Activated T-cell treated with anti-CD3 and anti-CD28 coated beads for 1 hour (primary cell): ENCODE results near the gene EDNRA.

ENCODE experiments used
- DNase-seq: peaks from one replicate; pipeline ENCODE4 v3.0.0-alpha.2; 2020; ENCODE audit warnings: low read depth

EDNRA gene

DNA sequence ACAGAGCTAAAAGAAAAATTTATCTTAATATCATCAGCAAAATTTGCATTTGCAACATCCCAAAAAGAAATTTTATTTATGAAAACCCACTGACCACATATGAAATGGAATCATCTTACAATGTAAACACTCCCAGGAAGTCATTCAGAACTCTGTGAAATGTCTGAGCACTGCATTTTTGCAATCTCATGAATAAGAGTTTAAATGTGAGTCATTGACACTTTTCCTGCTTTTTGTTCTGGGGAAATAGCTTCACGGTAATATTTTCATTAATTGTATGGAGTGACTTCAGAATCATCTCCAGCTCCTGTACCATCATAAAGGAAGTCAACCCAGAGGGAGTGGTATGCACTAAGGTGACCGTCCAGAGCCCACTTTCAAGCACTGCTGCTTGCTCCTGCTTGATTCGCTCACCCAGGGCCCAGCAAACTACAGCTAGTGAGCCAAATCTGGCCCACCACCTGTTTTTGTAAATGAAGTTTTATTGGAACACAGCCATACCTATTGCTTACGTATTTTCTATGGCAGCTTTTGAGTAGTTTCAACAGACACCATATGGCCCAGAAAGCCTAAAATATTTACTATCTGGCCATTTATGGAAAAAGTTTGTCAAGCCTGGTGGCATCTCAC, 17.2 kb downstream of the EDNRA start:
- DNase-seq = no peak

DNA sequence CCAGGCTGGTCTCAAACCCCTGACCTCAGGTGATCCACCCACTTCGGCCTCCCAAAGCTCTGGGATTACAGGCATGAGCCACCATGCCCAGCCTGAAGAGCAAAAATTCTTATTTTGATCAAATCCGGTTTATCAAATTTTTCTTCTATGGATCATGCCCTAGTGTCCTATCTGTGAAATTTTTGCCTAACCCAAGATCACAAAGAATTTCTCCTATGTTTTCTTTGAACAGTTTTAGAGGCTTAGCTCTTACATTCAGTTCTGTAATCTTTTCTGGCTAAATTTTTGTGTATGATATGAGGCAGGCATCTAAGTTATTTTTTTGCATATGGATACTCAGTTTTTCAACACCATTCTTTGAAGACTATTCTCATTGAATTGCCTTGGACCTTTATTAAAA, 27.4 kb downstream of the EDNRA start:
- no peak for DNase-seq

DNA sequence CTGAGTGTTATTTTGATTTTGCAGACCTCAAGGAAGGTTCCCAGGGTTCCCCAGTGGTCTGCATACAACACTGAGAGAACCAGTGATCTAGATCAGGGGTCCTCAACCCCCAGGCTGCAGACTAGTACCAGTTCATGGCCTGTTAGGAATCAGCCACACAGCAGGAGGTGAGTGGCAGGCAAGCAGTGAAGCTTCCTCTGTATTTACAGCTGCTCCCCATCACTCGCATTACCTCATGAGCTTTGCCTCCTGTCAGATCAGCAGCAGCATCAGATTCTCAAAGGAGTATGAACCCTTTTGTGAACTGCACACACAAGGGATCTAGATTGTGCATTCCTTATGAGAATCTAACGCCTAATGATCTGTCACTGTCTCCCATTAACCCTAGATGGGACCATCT, 28.5 kb downstream of the EDNRA start:
- no peak for DNase-seq

DNA sequence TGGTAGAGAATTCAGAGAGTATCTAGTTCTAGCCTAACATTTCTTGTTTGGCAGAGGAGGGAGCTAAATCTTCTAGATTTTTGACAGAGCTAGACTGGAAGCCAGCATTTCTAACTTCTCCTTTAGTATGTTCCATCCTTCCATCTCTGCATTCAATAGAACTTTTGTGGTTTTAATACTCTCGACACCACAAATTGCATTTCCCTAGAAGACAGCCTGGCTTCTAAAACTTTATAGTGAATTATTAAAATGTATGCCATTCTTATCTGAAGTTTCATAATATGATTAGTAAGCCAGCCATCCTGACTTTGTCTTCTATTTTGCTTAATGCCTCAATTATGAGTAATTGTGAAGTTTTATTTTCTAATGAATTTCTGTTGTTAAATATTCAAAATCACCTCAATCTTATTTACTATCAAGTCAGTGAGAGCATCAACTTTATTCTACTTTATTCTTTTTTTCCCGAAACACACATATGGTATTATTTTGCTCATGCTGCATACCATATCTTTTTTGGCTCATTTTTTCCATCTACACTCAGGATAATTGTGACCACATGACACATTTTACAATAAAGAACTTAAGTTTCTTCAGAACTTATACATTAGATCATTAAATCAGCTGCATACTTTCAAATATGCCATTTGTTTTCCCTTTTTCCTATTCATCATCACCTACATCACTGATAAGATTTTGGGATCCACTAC, 30.2 kb downstream of the EDNRA start:
- no peak for DNase-seq

DNA sequence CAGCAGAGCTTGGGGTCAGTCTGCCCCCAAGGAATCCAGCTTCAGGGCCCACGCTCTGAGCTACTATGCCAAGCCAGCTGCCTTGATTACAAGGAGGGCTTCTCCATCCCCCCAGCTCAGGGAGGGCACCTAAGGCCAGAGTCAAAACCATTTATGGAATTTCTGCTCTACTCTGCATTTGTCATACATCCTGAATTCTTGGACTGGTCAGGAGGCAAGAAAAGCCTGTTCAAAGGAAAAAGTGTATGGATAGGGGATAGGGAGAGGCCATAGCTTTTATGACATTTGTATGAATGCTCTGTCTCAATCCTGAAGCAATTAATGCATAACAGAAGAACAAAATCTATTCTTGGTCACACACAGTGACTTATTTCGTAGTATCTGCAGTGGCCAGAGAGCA, 32.2 kb downstream of the EDNRA start:
- no peak for DNase-seq

DNA sequence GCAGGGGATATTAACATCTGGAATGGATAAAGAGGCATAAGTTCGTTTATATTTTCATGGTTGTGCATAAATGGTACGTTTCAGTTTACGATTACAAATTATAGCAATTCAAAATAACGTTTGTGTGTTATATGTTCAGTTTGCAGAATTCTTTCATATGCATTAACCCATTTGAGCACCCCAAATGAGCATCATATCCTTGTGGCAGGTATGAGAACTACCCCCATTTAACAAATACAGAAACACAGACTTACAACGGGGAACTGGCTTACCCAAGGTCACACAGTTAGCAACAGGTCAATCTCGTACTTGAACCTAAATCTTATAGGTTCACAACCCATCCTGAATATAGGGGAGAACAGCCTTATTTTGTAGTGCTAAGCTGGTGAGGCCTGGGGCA, 33.1 kb downstream of the EDNRA start:
- DNase-seq = no peak

DNA sequence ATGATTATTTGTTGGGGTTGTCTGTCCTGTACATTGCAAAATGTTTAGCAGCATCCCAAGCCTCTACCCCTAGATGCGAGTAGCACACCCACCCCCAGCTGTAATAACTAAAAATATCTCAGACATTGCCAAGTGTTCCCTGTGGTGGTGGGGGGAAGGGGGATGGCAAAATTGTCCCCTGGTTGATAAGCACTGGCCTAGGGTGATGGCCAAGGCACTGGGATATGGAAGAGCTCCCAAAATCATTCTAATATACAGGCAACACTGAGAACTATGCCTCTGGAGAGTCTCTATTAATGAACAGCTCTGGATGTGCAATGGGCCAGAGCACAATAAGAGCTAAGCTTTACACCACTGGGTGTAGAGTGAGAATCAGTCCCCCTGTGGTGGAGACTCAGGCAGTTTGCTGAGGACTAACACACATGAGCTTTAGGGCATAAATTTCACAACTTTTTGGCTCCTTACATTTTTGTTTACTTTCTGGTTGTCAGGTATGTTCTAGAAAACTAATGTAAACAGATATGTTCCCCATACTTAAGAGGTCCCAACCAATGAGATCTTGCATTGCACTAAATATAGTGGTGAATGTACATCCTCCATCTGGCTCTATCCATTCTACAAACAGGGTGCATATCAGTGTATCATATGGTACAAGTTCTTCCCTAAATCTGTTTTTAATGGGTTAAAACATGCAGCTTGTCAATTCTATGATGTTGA, 34.5 kb downstream of the EDNRA start:
- DNase-seq = no peak

DNA sequence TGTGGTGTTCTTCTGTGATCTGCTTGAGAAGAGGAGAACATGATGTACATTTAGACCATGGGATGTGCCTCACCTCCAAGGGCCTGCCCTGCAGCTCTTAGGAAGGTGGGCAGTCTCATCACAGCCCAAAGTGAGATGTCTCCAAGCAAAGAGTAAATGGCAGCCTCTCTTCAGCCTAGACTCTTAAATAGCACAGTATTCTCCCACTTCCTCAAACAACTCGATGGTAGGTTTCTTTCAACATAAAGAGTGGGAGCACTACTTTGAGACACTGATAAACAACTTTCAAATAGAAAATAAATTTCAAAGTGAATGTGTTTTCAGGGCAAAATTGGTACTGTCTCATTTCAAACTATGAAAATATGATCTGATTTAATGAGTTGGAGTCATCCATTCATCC, 35.2 kb downstream of the EDNRA start:
- DNase-seq = no peak

DNA sequence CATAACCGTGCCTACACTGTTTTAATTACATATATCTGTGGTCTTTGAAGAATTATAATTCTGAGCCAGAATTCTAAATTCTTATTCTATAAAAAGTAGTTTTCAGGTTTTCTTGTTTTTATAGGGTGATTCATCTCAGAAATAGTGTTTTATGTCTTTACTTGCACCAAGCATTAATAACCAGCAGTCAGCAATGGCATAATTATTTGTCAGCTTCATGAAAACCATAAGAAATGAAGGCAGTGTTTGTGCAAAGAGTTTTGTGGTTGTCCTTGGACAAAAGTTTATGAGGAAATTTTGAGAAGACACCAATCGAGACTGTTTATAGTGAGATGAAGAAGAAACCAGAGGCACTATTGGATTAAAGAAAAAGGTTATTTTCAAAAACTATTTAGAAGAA, 37.2 kb downstream of the EDNRA start:
- no peak for DNase-seq

DNA sequence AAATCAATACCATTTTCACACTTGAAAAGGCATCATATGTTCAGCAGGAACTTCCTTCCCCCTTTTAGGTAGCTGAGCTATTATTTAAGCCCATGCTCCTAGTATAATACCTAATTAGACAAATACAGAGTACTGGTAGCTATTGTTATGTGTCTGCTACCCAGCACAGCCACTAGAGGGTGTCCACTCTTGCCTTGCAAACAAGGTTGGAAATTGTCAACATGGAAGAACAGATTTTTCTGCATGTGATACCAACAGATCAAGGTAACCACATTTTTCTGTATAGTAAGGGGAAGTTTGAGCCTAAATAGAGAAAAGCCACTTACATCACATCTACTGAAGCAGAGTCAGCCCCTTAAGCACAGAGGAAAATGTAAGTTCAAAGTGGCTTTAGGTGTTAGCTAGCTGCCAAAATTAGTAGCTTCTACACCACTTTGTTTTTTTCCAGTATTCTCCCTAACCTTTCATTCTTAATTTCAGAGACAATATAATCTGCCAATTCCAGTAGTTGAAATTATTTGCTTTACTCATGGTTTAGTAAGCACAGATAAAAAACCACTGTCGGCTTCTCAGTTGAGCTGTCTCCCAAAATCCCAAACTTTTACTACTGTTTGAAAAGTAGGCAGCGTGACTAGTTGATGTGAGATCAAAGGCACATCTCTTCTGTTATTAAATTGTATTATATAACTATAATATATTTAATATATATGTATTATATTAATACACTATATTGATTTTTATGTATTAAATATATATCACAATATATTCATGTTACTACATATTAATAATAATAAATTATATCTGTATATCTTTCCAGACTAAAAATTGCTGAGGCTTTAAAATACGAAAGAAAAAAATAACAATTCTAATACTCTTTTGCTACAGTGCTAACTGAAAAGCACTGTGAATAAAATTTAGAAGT, 38.2 kb downstream of the EDNRA start:
- DNase-seq = peak; percentile 7

DNA sequence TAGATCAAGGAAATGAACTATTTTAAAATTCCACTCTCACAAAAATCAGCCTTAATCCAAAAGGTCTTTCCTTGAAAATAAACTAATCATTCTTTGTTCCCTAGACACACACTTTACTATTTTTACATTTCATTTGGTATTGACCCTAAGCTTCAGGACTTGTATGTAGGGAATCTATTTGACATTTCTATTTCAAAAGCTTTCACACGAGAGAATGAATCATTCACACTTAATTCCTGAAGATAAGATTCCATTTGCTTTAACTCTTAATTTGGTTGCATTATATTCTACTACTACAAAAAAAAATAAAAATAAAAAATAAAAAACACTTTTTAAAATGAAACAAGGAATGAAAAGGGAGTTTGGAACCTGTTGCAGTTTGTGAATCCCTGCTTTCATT, 43.7 kb downstream of the EDNRA start:
- DNase-seq = no peak

DNA sequence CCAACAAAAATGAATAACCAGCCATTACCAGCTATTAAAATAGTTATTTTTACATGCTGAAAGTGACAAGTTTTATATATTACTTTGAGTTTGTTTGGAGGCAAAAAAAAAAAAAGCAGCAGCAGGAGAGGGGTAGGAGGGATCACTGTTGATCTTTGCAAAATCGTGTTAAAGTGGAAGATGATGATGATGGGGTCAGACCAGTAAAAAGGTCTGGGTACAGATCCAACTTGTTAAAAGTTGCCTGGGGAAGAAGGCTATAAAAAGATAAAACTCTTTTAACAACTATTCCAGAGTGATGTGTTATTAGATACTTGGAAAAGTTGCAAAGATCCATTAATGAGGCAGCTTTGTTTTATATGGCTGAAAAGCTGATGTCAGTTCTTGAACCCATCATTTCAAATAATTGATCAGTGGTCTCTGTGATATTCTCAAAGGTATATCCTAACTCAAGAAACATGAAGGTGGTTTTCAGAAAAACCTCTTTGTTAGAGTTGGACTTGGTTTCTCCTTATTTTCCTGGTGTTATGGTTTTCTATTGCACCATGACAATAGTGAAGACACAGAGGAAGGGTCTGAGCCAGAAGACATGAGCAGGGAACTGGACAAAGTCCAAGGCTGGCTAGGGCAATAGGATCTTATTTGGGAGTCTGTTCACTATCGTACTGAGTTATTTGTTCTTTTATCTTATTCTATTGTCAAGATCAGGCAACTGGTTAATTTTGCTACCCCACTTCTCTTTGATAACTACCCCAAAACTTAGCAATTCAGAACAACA, 44.8 kb downstream of the EDNRA start:
- DNase-seq = no peak

DNA sequence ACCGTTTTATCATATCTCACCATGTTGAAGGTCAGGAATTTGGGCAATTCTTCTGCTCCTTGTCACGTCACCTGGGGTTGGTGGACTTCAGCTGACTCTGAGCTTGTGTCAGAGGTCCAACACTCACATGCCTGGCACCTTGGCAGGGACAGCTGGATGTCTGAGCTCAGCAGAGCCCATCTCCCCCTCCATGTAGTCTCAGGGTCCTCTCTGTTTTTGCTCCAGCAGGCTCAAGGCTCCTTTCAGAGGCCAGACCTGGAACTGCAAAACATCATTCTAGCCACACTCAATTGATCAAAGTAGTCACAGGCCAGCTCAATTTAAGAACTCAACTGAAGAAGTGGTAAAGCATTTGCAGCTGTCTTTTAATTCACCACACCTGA, 45.4 kb downstream of the EDNRA start:
- no peak for DNase-seq

DNA sequence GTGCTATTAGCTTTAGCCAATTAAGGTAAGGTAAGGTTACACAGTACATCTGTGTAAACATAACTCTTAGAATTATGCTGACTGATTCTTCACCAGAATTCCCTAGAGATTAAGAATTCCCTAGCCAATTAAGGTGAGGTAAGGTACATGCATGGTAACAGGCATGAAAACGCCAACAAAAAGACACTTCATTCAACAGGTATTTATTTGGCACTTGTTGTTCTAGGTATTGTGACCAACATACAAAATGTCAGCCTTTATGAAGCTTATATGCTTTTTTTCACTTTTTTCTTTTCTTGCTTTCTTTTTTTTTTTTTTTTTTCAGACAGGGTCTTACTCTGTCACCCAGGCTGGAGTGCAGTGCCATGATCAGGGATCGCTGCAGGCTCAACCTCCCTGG, 47.2 kb downstream of the EDNRA start:
- no peak for DNase-seq

DNA sequence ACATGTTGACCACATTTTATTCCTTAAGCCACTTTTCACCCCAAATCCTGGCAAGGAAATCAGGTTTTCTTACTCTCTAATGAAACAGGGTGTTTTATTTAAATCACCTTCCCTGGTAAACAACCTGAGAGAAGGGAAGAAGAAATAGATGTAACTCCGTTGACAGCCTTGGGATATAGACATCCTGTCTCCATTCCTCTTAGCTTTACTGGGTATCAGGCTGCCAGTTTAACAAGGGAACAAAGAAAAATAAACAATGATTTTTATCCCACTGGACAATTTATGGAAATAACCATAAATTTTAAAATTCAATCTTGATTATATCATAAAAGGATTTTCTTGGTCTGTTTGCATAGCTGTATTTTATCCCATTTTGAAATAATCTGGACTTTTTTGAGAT, 49.2 kb downstream of the EDNRA start:
- no peak for DNase-seq

DNA sequence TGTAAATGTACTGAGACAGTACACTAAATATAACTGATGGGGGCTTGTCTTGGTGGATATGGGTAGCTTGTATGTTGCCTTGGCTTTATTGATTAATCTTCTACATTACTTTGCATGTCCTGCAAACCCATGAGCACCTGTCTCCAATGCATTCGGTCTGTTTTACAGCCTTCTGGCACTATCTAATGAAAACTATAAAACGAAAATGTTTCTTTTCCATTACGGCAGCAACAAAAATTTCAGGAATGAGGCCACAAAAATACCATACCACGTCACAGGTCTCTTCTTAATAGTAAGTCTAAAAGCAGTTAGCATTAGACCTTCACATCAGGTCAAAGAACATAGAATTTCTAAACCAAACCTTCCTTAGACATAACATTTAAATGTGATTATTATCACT, 49.8 kb downstream of the EDNRA start:
- no peak for DNase-seq

DNA sequence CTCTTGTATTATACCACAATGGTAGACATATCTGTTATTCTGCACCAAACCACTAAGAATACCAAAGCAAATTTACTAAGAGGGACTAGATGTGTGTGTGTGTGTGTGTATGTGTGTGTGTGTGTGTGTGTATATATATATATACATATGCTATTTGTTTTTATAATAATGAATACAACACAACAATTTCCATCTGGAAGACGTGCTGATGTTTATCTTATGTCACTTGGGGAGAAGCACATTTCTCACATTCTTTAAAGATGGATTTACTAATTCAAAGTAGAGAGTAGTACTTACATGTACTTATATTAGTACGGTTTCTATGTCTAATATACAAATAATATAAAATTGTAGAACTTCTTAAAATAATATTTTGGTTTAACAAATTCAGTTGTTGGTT, 52.0 kb downstream of the EDNRA start:
- no peak for DNase-seq

DNA sequence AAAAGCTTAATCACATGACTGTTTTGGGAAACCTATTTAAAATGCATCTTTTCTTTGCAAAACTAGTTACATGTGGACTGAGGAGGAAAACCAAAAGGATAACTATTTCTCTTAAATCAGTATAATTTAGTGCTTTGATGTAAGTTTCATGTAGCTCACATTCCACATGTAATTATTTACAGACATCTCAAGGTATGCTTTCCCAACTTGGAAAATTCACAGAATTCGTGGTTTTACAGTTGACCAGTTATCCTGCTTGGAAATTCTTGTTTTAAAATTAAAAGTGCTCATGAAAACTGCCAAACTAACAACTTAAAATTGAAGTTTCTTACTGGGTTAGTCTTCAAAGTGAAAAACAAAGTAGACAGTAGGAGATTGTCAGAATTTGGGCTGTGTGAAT, 52.4 kb downstream of the EDNRA start:
- DNase-seq = no peak

DNA sequence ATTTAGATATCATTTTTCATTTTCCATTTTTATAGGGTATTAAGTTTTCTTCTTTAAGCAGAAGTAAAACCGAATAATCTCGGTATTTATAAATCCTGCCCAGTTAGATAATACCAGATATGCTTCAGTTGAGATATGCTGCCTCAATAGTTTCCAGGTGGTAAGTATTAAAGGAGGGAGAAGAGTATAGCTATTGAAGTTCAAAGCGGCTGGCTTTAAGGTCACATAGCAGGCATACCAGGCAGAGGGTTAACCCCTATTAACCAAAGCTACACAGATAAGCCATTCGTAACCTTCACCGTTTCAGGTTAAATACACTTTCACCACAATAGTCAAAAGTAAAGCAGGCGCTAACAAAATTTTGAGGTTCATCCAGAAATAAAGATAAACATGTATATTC, 54.2 kb downstream of the EDNRA start:
- no peak for DNase-seq

DNA sequence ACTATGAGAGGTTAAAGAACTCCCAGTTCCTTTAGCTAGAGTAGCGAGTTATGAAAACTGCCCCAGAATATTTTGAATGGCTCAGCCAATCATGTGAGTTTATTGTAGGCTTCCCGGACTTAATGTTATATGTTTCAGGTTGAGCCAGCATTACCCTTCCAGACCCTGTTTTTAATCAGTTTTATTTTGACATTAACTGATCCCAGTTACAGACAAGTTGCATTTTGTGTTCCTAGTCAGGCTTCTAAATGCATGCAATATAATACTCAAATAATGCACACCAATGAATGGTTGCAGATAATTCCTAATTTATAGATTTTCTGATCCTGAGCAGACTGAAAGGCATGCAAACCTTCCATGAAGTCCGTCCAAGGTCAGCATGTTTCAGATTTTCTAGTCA, 57.8 kb downstream of the EDNRA start:
- no peak for DNase-seq

DNA sequence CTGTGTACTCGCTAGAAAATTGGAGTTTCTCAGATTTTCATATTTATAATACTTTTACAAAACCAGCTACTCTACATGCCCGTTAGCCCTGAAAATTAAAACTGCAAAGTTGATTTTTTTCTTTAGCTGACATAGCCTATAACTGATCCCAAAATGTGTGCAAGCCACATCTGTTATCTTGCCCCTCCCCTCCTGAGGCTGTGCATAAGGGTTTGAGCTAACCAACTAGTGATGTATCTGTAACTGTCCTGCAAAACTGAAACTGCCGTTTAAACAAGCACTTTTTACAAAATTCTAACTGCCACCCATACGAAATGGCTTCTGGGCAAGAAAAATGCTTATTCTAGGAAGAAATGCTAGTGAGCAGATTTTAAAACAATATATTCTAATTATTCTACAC, 59.1 kb downstream of the EDNRA start:
- no peak for DNase-seq
